ENCODE measurements around the gene PCMTD2. TPM values are rescaled to one million over a fixed set of nuclear protein-coding genes. Genes with fewer than 3 reads are reported as not detected.

PCMTD2 gene
- total RNA-seq, 1 donor from 2014 or later = 89.1 TPM

GRCh38 chr20:64238851-64239387 is 16.6 kb upstream of the PCMTD2 start:
- DNase-seq = no peak

- DNase-seq = no peak
These were observed 15.9 kb upstream of the PCMTD2 start for GRCh38 chr20:64239449-64240242.

GRCh38 chr20:64240243-64241015 is 15.1 kb upstream of the PCMTD2 start:
- DNase-seq = no peak

- no peak for DNase-seq
These were observed 14.5 kb upstream of the PCMTD2 start for GRCh38 chr20:64241061-64241460.

GRCh38 chr20:64242003-64242796 is 13.3 kb upstream of the PCMTD2 start:
- DNase-seq = no peak

GRCh38 chr20:64242797-64243475 is 12.6 kb upstream of the PCMTD2 start:
- DNase-seq = no peak

GRCh38 chr20:64244281-64244805 is 11.2 kb upstream of the PCMTD2 start:
- no peak for DNase-seq

- no peak for DNase-seq
These were observed 10.5 kb upstream of the PCMTD2 start for GRCh38 chr20:64244870-64245603.

GRCh38 chr20:64245746-64246595 is 9.6 kb upstream of the PCMTD2 start:
- no peak for DNase-seq

DNA sequence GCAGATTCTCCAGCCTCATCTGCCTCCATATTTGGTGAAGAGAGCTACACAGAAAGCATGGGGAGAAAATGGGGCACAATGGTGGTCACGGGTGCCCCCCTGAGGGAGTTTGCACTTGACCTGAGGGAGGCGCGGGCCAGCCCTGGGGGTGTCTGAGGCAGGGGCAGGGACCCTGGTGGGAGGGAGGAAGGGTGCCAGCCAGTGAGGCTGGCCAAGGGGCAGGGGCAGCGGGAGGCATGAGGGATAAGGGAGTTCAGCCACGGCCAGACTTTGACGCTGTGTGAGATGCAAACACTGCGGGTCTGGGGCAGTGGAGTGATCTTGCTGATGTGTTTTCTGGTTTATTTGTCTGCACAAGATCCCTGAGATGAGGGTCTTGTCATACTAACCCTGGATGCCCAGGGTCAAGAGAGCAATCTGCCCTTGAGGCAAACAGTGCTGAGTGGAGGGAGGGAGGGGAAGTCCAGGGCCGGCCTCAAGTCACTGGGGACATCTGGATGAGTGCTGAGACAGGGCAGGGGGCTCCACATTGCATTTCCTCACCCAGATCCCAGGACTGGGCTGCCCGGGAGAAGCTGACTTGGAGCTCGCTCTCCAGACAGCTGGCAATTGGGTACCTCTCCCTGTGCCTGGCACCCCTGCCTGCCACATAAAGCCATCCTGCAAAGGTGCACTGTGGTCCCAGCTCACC is 8.8 kb upstream of the PCMTD2 start:
- no peak for DNase-seq

GRCh38 chr20:64247307-64247618 is 8.3 kb upstream of the PCMTD2 start:
- no peak for DNase-seq

DNA sequence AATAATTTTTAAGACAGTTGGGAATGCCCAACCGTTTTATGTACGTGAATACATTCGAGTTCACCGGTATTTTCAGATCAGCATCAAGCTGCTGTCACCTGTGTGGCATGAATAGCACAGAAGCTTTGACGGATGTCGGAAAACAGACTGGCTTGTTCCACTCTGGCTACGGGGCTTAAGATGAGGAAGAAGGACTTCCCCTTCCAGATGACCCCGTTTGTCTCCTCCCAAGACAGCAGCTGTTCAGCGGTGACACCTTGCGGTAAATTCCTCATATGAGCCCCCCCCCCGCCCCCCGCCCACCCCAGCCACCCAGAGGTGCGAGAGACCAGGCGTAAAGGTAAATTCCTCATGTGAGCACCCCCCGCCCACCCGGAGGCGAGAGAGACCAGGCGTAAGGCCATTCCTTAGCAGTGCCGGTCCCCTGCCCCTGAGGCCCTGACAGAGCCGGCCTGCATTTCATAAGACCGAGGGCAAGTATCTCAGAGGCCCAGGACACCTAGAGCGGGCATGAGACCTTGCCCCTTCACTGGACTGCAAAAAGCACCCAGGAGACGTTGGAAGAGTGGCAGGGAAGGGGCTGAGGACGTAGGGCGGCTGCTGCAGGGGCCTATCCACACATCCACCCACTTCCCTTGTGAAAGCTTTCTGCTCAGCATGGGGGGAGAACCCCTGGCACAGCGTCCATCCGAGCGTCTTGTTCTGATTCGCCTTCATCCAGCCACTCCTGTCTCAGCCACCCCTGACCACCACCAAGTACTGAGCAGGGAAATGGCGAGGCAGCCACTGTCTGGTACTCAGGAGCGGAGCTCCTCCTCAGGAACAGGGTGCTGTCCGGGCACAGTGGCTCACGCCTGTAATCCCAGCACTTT is 7.3 kb upstream of the PCMTD2 start:
- DNase-seq = no peak

DNA sequence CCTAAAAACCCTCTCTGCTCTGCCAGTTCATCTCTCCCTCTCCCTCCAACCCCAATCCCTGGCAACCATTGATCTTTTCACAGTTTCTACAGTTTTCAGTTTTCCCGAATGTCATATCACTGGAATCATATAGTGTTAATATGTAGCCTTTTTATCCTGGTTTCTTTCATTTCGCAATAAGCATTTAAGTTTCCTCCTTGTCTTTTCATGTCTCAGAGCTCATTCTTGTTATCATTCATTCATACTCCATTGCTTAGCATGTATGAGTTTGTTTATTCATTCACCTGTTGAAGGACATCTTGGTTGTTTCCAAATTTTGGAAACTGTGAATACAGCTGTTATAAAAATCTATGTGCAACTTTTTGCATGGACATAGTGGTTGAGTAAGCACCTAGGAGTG is 5.5 kb upstream of the PCMTD2 start:
- DNase-seq = no peak

- no peak for DNase-seq
These were observed 2.6 kb upstream of the PCMTD2 start for GRCh38 chr20:64253000-64253383.

- DNase-seq = no peak
These were observed 2.1 kb upstream of the PCMTD2 start for GRCh38 chr20:64253443-64253842.

DNA sequence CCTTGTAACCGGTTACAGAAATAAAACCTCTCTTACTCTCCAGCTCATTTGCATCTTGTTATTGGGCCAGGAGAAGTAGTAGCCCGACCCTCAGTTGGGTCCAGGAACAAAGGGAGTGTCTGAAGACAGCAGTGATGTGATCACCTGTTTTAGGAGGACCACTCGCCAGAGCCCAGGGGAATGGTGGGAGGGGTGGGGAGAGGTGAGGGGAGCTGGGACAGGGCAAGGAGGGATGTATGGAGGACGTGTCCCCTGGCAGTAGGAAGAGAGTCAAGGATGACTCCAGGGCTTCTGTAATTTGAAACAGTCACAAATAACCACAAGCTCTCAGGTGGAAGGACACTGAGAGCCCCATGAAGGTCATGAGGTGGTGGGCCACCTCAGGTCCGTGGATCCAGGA is 1.4 kb upstream of the PCMTD2 start:
- DNase-seq = no peak

DNA sequence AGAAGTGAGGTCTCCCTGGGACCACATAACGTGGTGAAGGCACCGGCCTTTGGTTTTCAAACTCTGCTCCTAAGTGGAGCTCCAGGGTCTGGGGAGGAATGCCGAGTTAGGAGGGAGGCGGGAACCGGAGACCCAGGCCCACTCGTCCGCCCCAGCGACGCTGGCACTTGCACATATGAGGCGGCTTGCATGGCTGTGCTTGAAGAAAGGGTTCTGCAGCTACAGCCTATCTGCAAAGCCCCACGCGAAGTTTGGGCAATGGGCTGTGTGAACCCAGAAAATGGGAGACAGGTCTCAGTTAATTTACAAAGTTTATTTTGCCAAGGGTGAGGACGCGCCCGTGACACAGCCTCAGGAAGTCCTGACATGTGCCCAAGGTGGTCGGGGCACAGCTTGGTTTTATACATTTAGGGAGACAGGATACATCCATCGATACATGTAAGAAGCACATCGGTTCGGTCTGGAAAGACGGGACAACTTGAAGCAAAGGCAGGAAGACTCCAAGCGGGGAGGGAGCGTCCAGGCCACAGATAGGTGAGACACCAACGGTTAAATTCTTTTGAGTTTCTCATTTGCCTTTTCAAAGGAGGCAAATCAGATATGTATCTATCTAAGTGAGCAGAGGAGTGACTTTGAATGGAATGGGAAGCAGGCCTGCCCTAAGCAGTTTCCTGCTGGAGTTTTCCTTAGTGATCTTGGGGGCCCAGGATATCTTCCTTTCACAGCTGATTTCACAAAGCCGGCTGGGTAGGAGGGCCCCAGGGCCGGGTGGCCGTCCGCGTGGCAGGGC is 782 bp upstream of the PCMTD2 start:
- no peak for DNase-seq

All from tongue (tissue), 2 donors.